KMS-11 (cell line): Measurements from ENCODE around the gene PASK.

Experiments
- H2AFZ ChIP-seq: fragments of 200-600 bp; sonication (generic); 2 replicates; pipeline ENCODE4 v1.6.1; 2016; ENCODE audit warnings: antibody characterized with exemption, mixed run types, low read depth
- H3K27ac ChIP-seq: fragments of 200-600 bp; sonication (generic); 2 replicates; pipeline ENCODE4 v1.6.1; 2016; ENCODE audit warnings: mild to moderate bottlenecking, mixed run types
- H3K27me3 ChIP-seq: fragments of 200-600 bp; sonication (generic); 2 replicates; pipeline ENCODE4 v1.6.1; 2017; ENCODE audit warnings: mild to moderate bottlenecking, low read depth, mixed run types, moderate library complexity; ENCODE audit not compliant: insufficient read depth
- H3K36me3 ChIP-seq: fragments of 200-600 bp; sonication (generic); 2 replicates; pipeline ENCODE4 v1.6.1; 2017; ENCODE audit warnings: mild to moderate bottlenecking, mixed run types; ENCODE audit not compliant: insufficient read depth
- H3K4me1 ChIP-seq: fragments of 200-600 bp; sonication (generic); 2 replicates; pipeline ENCODE4 v1.6.1; 2016; ENCODE audit warnings: mild to moderate bottlenecking, low read depth, mixed run types; ENCODE audit not compliant: poor library complexity, severe bottlenecking
- H3K4me2 ChIP-seq: fragments of 200-600 bp; sonication (generic); 2 replicates; pipeline ENCODE4 v1.7.0; 2016; ENCODE audit warnings: mild to moderate bottlenecking, mixed run types
- H3K4me3 ChIP-seq: fragments of 200-600 bp; sonication (generic); IDR thresholded peaks from 2 replicates; pipeline ENCODE4 v1.6.1; 2017; ENCODE audit warnings: low read depth, low read length, mixed read lengths; ENCODE audit not compliant: insufficient read depth
- H3K79me2 ChIP-seq: fragments of 200-600 bp; sonication (generic); 2 replicates; pipeline ENCODE4 v1.6.1; 2016; ENCODE audit warnings: low read depth, mixed run types; ENCODE audit not compliant: insufficient read depth
- H3K9ac ChIP-seq: fragments of 200-600 bp; sonication (generic); 2 replicates; pipeline ENCODE4 v1.6.1; 2016; ENCODE audit warnings: mild to moderate bottlenecking, mixed run types
- H4K20me1 ChIP-seq: fragments of 200-600 bp; sonication (generic); 2 replicates; pipeline ENCODE4 v1.6.1; 2016; ENCODE audit warnings: mild to moderate bottlenecking, mixed run types; ENCODE audit not compliant: insufficient read depth
- CTCF ChIP-seq: fragments of 200-600 bp; sonication (generic); conservative IDR thresholded peaks from 2 replicates; pipeline ENCODE4 v1.6.1; 2017; ENCODE audit warnings: low read depth, mild to moderate bottlenecking, antibody characterized with exemption, low read length, moderate library complexity, mixed read lengths

The PASK gene

GRCh38 chr2:241179899-241180298 lies 30.6 kb upstream of the PASK start:
- H3K9ac ChIP-seq: no peak overlapping the region
- TF ChIP-seq CTCF: no peak
- no peaks in the 10 kb centered on the region for H4K20me1 ChIP-seq
- no peak overlapping the region for H3K4me3 ChIP-seq
- no peaks in the 10 kb centered on the region for H3K27me3 ChIP-seq
- no peaks in the 10 kb centered on the region for H3K36me3 ChIP-seq
- H3K27ac ChIP-seq: no peak overlapping the region
- no peak overlapping the region for H2AFZ ChIP-seq
- no peak overlapping the region for H3K4me2 ChIP-seq
- no peaks in the 10 kb centered on the region for H3K4me1 ChIP-seq
- no peaks in the 10 kb centered on the region for H3K79me2 ChIP-seq

DNA sequence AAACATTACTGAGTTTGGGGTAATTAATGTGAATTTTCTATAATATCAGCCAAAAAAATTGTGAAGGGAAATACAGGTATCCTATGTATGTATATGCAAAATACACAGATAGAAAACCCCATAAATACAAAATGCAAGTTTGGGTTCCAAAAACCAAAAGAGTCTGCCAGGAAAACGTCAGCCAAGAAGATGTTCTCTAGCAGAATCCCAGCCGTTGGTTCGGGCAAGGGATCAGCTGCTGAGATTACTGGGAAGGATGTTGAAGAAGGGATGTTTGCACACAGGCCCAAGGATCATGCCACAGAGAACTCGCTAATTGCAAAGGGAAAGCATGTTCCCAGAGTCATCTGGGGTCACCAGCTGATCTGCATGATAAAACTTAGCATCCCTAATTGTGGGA lies 29.7 kb upstream of the PASK start:
- Histone ChIP-seq H3K36me3 (no peaks in the 10 kb centered on the region), H3K4me3 (no peak overlapping the region), H3K9ac (no peak overlapping the region), H3K4me1 (no peaks in the 10 kb centered on the region), H3K27me3 (no peaks in the 10 kb centered on the region), H3K4me2 (no peak overlapping the region), H3K79me2 (no peaks in the 10 kb centered on the region), H4K20me1 (no peaks in the 10 kb centered on the region), H2AFZ (no peak overlapping the region), H3K27ac (no peak overlapping the region)
- no peak for TF ChIP-seq CTCF

DNA sequence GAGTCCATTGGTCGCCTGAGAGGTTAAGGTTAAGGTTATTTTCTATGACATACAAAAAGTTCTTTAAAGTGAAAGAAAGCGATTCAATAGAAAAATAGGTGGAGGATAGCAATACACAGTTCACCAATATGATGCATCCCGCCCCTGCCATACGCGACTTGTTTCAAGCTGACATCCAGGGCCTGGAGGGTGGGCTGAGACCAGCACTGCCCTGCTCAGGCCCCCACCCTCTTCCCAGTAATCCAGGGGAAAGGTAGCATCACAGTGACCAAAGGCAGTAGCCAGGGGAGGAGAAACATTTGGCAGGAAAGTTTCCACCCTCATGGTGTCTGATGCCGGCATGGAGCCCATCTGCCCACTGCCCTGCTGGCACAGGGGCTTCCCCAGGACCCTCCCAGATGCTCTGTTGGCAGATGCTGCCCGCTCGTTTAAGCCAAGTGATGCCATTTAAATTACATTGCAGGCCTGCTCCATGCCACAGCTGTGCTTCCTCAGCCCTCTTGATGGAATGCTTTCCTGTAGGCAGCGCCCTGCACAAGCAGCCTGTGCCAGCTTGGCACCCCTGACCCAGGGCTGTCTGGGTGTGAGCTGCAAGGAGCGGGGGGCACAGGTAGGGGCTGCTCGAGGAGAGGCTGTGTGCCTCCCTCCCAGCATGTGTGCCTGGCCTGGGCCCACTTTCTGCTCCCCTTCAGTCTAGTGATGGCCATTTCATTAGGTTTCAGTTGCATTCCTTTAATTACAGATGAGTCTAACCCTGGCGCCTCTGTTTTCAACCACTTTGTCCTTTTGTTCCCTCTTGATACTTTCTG lies 28.5 kb upstream of the PASK start:
- Histone ChIP-seq H3K27ac (no peak overlapping the region), H2AFZ (no peak overlapping the region), H3K4me1 (no peaks in the 10 kb centered on the region), H3K36me3 (no peaks in the 10 kb centered on the region), H3K27me3 (no peaks in the 10 kb centered on the region), H4K20me1 (no peaks in the 10 kb centered on the region), H3K79me2 (no peaks in the 10 kb centered on the region), H3K4me3 (no peak overlapping the region), H3K9ac (no peak overlapping the region), H3K4me2 (no peak overlapping the region)
- no peak for TF ChIP-seq CTCF

GRCh38 chr2:241173557-241173956 lies 24.3 kb upstream of the PASK start:
- H3K4me3 ChIP-seq: no peak overlapping the region
- H3K27ac ChIP-seq: no peak overlapping the region
- no peaks in the 10 kb centered on the region for H3K27me3 ChIP-seq
- H4K20me1 ChIP-seq: no peaks in the 10 kb centered on the region
- no peak for TF ChIP-seq CTCF
- no peak overlapping the region for H3K4me2 ChIP-seq
- H3K9ac ChIP-seq: no peak overlapping the region
- no peaks in the 10 kb centered on the region for H3K79me2 ChIP-seq
- no peak overlapping the region for H2AFZ ChIP-seq
- no peaks in the 10 kb centered on the region for H3K36me3 ChIP-seq
- H3K4me1 ChIP-seq: no peaks in the 10 kb centered on the region
